A375 (cell line): Measurements from ENCODE around the gene ARFGEF3. TPM values are rescaled to one million over a fixed set of nuclear protein-coding genes. Genes with fewer than 3 reads are reported as not detected.

Source experiments
- small RNA-seq: library from RNA; depleted of rRNA; stranded (forward); fragments of <200 nt; gene quantifications from one replicate; pipeline ENCODE3, GENCODE V24; 2014
- total RNA-seq: library from RNA; depleted of rRNA; stranded (reverse); fragments of >200 nt; shearing (Covaris generic); gene quantifications from 2 replicates; pipeline ENCODE4 v1.2.3, GENCODE V29; 2014; rRNA removed

ARFGEF3 gene
- 1.3 and 1.4 TPM in 2 replicates for total RNA-seq

GRCh38 chr6:138161338-138162110 is at the start of gene ARFGEF3:
ARFGEF3 (plus strand) TSS chr6:138161939; CDS start chr6:138162087, 148 bp downstream.

GRCh38 chr6:138218449-138218848 is 56.7 kb downstream of the ARFGEF3 start, which contains the start of gene PBOV1:
PBOV1 (minus strand) TSS chr6:138218491; CDS start chr6:138218395, 96 bp downstream.

GRCh38 chr6:138377844-138378243 is 216.1 kb downstream of the ARFGEF3 start, which contains the start of gene SMIM28:
SMIM28 (plus strand) TSS chr6:138377905; CDS start chr6:138378073, 168 bp downstream.

Small RNA genes lying within 50 kb of the gene (small RNA-seq; reads per million reads assigned to genes)
- not detected for gene AL031003.1

Other genes starting within 250 kb of the ARFGEF3 start
- 18.3 and 18.8 TPM in 2 replicates for gene PERP, start 54.5 kb upstream of the ARFGEF3 start, total RNA-seq
- gene PBOV1, start 56.6 kb downstream of the ARFGEF3 start, total RNA-seq = not detected in 2 replicates
- not detected in 2 replicates for gene SMIM28, start 216.0 kb downstream of the ARFGEF3 start, total RNA-seq
- gene HEBP2, start 242.3 kb downstream of the ARFGEF3 start, total RNA-seq = 16.7 and 25.0 TPM in 2 replicates